NCI-H226 (cell line): ENCODE data around the gene SRF.

ENCODE experiments used
- DNase-seq: peaks from one replicate; pipeline ENCODE4 v3.0.0-alpha.2; 2015

Gene SRF

DNA sequence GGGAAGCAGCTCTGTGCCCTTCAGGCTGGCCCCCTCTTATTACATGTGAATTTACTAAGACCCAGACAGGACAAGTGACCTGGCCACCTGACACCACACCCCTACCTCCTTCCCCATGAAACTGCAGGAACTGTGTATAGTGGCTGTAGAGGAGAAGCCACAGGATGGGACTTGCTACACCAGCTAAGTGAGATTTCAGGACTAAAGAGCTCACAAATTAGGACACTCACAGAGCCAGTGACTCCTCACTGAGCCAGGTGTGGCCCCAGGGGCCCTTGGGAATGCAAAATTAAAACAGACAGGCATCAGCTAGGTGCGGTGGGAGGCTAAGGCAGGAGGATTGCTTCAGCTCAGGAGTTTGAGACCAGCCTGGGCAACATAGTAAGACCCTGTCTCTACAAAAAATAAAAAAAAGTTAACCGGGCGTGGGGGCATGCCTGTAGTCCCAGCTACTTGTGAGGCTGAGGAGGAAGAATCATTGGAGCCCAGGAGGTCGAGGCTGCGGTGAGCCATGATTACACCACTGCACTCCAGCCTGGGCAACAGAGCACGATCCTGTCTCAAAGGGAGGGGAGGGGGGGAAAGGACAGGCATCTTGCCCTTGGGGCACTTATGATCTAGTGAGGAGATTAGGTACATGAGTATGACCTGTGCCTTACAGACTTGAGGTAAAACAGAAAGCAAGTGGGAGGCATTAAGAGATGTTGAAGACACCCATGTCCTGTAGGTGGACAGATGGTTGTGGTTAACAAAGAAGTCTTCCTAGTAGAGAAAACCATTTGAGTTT lies 23.2 kb upstream of the SRF start:
- no peak for DNase-seq

DNA sequence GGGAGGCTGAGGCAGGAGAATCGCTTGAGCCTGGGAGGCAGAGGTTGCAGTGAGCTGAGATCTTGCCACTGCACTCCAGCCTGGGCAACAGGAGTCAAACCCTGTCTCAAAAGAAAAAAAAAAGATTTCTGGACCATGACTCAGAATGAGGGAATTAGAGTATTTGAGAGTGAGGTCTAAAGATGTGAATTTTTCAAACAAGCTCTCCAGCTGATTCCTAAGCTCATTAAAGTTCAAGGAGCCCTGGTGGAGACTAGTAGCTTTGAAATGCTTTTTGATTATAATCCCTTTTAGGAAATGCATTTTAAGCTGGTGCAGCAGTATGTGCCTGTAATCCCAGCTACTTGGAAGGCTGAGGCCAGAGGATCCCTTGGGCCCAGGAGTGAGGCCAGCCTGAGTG lies 21.8 kb upstream of the SRF start:
- DNase-seq, result no peak

DNA sequence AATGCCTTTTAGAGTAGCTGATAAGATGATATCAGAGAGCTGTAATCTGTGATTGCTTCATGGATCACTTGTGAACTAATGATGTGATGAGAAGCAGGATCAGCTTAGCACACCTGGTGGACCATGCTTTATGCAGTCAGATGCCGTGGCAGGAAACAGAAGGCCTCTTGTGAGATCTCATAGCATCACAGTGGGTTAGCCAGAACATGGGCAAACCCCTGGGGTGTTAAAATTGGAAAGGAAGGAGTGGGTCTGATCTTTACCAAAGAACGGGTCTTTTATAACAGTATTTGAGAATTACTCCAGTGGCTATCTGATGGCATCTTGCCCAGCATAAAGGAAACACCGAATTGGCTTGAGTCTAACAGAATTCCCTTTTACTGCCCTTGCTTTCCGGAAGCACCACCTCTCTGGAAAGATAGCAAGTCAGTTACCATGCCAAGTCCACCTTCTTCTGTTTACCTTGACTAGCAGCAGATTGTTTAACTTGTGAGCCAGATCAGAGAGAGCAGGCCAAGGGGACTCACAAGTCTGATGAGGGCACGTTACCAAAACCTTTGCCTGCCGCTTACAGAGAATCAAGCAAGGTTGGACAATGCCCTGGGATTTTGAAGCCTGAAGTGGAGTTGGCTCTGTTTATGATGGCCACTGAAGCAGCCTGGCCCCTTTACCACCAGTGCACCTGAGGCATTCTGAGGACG lies 20.9 kb upstream of the SRF start:
- no peak for DNase-seq

GRCh38 chr6:43159599-43159998 lies 11.5 kb upstream of the SRF start:
- no peak for DNase-seq

DNA sequence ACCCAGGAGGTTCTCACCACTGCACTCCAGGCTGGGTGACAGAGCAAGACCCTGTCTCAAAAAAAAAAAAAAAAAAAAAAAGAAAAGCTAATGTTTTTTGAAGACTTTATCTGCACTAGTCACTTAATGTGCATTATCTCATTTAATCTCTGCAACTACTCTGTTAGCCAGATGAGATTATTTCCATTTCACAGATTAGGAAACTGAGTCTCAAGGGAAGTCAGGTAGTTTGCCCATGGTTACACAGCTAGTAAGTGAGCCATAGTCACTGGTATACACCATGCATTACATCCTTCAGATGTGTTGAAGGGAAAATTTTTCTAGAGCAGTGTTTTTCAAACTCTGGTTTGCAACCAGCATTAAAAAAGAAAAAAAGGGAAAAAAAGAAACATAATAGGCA lies 7.2 kb upstream of the SRF start:
- no peak for DNase-seq

DNA sequence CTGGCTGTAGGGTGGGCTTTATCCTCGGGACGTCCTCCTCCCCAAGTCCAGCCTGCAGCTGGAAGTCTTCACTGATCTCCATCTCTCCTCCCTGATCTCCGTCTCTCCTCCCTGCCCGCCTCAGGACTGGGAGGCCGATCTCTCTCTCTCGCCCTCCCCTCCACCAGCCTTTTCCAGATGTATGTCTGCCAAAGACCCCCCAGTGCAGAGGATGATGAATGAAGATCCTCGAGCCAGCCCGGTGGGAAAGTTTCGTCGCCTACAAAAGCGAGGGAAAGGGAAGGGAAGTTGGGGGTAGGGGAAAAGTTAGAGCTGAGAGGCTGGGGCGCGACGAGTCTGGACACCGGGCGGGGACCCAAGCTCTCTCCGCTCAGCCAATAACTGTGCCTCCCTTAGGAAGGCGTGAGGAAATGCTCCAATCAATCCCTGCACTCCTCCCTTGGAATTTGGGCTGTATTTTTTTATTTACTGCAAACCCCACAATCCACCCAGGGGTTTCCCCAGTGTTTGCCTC lies 595 bp upstream of the SRF start:
- no peak for DNase-seq

- no peak for DNase-seq
These were observed 636 bp downstream of the SRF start for GRCh38 chr6:43171707-43172103.

DNA sequence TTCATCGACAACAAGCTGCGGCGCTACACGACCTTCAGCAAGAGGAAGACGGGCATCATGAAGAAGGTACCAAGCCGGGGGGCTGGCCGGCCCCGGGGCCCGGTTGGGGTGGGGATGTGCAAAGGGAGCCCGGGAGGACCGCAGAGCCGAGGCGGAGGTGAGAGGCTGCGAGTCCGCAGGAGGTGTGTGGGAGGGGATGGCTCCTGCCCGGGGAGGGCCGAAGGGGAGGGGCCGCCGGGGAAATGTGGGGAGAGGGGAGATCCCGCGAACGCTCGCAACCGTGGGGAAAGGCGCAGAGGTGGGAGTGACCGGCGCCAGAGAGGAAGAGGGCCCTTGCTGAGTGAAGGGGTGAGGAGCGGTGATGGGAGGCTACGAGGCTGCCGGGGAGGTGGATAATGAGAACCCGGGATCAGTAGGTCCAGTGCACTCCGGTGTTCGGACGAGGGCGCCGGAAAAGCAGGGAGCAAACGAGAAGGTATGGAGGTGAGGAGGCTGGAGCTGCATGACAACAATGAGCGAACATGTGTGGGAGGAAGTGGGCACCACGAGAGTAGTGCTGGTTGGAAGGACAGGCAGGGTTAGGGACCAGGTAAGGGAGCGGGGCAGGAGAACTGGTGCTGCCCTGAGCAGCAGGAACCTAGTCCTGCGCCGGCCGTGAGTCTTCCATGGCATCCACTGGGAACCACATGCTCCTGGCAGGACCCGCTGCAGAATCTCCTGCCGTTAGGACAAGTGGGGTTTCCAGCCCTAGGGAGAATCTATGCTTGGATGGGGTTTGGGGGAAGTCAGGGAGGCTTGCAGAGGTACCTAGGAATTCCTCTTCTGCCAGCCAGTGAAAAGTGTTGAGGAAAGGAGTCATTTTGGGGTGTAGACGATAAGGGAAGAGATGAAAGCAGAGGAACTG lies 1.3 kb downstream of the SRF start:
- DNase-seq, result no peak

- no peak for DNase-seq
These were observed 2.7 kb downstream of the SRF start for GRCh38 chr6:43173591-43174262.

- peak; percentile 99 for DNase-seq
These were observed 3.4 kb downstream of the SRF start for GRCh38 chr6:43174263-43175112.

- no peak for DNase-seq
These were observed 4.8 kb downstream of the SRF start for GRCh38 chr6:43175676-43176422.

GRCh38 chr6:43176423-43176786 lies 5.3 kb downstream of the SRF start:
- DNase-seq, result no peak

DNA sequence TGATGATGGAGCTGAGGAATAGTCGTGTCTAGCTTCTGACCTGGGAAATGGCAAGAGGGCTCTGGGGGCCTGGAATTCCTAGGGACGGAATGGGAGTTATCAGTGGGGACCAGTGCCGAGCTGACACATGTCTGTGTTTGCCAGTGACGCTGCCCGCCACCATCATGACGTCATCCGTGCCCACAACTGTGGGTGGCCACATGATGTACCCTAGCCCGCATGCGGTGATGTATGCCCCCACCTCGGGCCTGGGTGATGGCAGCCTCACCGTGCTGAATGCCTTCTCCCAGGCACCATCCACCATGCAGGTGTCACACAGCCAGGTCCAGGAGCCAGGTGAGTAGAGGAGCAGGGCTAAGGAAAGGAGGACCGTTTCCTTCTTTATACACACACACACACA lies 7.1 kb downstream of the SRF start:
- no peak for DNase-seq

DNA sequence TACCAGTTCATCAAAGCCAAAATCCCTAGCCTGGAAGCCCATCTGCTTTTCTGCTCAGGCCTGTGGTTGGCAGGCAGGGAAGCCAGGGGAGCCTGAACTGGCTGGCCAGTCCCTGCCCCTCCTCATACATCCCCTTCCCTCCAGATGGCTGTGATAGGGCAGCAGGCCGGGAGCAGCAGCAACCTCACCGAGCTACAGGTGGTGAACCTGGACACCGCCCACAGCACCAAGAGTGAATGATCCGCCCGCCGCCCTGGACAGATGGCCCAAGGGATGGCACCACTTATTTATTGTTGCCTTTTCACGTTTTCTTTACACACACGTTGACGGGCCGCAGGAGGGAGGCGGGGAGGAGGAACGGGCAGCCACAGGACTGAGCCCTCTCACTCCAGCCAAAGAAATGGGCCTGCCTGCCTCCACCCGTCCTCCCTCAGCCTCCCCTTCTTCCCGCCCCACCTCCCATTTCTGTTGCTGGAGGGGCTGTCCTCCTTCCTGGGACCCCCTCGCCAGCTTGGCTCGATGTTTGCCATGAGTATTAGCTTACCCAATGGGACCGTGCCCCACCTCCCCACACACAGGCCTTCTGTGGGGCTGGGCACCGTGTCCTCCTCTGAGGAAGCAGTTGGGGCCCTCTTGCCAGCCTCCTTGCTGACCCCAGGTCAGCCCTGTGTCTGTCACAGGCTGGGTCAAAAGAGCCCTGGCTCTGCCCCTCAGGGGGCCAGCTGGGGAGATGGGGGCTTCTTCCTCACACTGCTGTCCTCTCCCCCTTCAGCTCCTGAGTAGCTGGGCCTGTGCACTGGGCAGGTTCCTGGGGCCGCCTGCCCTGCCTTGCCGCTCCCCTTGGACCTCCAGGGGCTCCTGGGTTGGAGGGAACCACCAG lies 8.1 kb downstream of the SRF start:
- DNase-seq, result no peak

- DNase-seq, result no peak
These were observed 9.0 kb downstream of the SRF start for GRCh38 chr6:43180058-43180457.

DNA sequence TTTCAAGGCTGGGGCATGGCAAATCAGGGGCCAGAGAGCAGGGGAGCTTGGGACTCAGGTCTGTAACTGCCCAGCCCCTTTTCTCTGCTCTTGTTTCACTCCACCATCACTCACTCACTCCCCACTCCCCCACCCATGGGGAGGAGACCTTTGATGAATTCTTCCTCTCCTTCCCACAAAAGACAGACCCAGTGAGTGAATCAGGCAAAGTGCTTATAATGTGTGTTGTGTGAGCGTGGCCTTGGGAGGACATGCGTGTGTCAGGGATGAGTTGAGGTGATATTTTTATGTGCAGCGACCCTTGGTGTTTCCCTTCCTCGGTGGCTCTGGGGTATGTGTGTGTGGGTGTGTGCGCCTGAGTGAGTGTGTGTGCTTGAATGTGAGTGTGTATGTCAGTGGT lies 9.9 kb downstream of the SRF start:
- no peak for DNase-seq

- no peak for DNase-seq
These were observed 10.5 kb downstream of the SRF start for GRCh38 chr6:43181621-43181941.

DNA sequence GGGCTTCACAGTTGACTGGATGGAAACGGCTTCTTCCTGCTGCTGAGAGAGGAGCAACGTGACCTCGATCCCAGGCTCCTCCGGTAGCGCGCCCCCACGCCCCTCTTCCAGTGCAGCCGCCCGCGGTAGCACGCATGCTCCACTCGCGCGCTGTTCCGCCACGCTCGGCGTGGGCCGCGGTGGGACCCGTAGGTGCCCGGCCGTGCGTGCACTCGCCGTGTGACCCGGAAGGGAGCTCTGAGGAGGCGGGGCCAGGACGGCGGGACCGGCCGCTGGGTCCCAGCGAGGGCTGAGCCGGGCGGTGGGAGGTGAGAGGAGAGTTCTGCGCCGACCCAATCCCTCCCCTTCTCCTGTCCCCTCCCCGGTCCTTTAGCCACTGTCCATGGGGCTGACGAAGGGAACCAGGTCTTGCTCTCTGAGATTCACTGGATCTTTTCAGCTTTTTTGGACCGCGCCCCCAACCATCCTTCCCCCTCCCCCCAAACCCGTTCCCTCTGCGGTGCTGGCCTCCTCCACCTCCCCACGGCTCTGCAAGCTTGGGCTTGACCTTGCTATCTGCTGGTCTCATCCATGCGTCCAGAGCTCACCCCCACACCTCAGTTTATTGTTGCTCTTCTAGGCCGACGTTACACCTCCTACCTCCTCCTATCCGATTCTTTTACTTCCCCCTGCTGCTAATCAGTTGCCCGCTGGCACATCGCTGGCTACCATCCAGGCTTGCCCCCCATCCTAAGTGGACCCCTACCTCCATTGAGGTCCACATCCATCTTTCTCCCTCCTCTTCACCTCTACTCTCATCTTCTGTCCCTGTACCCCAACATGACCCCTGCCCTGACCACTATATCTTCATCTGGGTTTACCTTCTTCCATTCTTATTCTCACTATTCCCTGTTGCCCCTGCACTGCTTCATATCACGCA lies 11.1 kb downstream of the SRF start, which contains the start of gene CUL9:
Gene CUL9 (plus strand): TSS at position 255 of the 919 bp plus-strand sequence. CDS start 2,115 bp downstream, outside the sequence.
- DNase-seq, result peak; percentile 64

- DNase-seq, result no peak
These were observed 12.4 kb downstream of the SRF start for GRCh38 chr6:43183441-43183840.
